ENCODE measurements around the gene AVP.
"Not testable (repeated sequence)": the region's sequence is repeated elsewhere in the genome, so short reads cannot be mapped to it uniquely, and the experiment has no call there.

AVP gene

DNA sequence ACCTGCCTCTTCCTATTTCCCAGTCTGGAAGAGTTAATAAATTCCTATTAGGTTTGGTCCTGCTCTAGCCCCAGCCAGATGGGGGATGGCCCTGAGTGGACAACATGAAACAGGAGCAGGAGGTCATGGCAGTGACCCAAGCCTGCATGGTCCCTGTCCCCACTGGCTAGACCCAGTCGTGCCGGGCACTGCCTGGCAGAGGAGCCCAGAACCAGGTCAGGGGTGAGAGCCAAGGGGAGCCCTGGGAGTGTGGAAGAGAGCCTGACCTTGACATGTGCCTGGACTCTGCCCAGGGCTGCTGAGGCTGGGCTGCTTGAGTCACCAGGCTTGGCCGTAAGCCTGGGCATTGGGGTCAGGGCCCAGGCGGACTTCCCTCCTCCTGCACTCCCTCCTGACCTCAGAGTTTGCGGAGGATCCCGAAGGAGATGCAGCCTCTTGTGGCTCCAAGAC is 3.6 kb downstream of the AVP start:
- H3K27ac ChIP-seq (ENCODE audit: low read depth, low read length, severe bottlenecking), result no peak overlapping the region
- H3K4me3 ChIP-seq (ENCODE audit: extremely low read depth, insufficient read depth, low read length, poor library complexity, severe bottlenecking), result no peak overlapping the region
- 87 to 96% methylated on average over 4 of the region's 6 CpGs for WGBS, 2 experiments (ENCODE audit: insufficient coverage in 2 of 2)
- no peaks in the 10 kb centered on the region for H3K36me3 ChIP-seq (ENCODE audit: control insufficient read depth, insufficient read depth, low read length)
- H3K4me1 ChIP-seq (ENCODE audit: control insufficient read depth, insufficient read depth, low read length, poor library complexity, severe bottlenecking), result peaks cover 7% of the 10 kb centered on the region
- no peaks in the 10 kb centered on the region for H3K9me3 ChIP-seq (ENCODE audit: control insufficient read depth, low read length)

DNA sequence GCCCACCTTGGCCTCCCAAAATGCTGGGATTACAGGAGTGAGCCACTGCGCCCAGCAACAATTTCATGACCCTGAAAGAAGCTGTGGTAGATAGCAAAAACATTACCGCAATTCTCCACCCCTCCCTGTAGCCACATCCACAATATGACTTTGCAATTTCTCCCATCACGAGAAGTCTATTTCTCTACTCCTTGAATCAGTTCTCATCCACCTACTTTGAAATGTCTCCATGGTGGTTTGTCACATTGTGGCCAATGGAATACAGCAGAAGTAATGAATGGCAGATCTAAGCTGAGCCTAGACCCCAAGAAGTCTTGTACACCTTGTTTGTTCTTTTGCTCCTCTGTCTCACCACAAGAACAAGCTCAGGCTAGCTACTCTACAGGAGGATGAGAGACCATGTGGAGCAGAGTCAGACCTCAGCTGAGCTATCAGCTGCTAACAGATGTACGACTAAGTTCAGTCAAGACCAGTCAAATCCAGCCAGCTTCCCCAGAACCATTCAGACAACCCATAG is 6.8 kb downstream of the AVP start:
- no peaks in the 10 kb centered on the region for H3K9me3 ChIP-seq (ENCODE audit: control insufficient read depth, low read length)
- 83 to 90% methylated on average over 2 to 3 of the region's 4 CpGs for whole genome bisulfite sequencing, 2 experiments (ENCODE audit: insufficient coverage in 2 of 2)
- no peak overlapping the region for H3K27ac ChIP-seq (ENCODE audit: low read depth, low read length, severe bottlenecking)

DNA sequence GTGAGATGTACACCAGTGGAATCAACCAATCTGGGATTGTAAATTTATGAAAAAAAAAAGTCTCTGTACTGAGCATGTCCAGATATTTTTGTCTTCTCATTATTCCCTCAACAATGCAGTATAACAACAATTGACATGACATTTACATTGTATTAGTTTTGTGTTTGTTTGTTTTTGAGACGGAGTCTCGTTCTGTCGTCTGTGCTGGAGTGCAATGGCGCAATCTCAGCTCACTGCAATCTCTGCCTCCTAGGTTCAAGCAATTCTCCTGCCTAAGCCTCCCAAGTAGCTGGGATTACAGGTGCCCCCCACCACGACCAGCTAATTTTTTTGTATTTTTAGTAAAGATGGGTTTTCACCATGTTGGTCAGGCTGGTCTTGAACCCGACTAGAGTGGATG is 9.2 kb downstream of the AVP start:
- 90 to 100% methylated on average over 1 to 5 of the region's 6 CpGs for WGBS, 2 experiments (ENCODE audit: insufficient coverage in 2 of 2)
- not testable (repeated sequence) for H3K9me3 ChIP-seq (ENCODE audit: control insufficient read depth, low read length); H3K36me3 ChIP-seq (ENCODE audit: control insufficient read depth, insufficient read depth, low read length); H3K4me1 ChIP-seq (ENCODE audit: control insufficient read depth, insufficient read depth, low read length, poor library complexity, severe bottlenecking); H3K27ac ChIP-seq (ENCODE audit: low read depth, low read length, severe bottlenecking); H3K4me3 ChIP-seq (ENCODE audit: extremely low read depth, insufficient read depth, low read length, poor library complexity, severe bottlenecking)

More for the DNA sequence above, 6.8 kb downstream of the AVP start:
- Histone ChIP-seq H3K4me3 (ENCODE audit: extremely low read depth, insufficient read depth, low read length, poor library complexity, severe bottlenecking) (no peak overlapping the region), H3K4me1 (ENCODE audit: control insufficient read depth, insufficient read depth, low read length, poor library complexity, severe bottlenecking) (no peaks in the 10 kb centered on the region), H3K36me3 (ENCODE audit: control insufficient read depth, insufficient read depth, low read length) (no peaks in the 10 kb centered on the region)

DNA sequence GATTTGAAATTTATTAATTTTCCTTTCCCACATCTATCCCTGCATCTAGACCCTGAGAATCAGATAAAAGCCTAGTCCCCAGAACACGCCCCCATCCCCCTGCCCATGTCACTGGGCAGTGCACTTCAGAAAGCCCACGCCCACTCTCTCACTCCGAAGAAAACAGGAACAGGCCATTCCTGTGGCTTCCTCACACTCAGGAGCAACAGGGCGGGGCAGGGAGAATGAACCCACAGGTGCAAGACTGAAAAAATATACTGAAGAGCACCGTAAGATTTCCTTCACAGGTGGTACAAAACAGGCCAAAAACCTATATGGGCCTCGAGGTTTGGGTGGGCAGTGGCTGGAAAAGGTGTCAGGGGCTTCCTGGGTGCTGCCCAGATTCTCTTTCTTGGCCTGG is 9.7 kb downstream of the AVP start:
- H3K36me3 ChIP-seq (ENCODE audit: control insufficient read depth, insufficient read depth, low read length), result no peaks in the 10 kb centered on the region
- no peaks in the 10 kb centered on the region for H3K9me3 ChIP-seq (ENCODE audit: control insufficient read depth, low read length)
- 80 to 85% methylated on average over 6 of the region's 6 CpGs for WGBS, 2 experiments (ENCODE audit: insufficient coverage in 2 of 2)
- H3K4me3 ChIP-seq (ENCODE audit: extremely low read depth, insufficient read depth, low read length, poor library complexity, severe bottlenecking), result no peak overlapping the region
- H3K4me1 ChIP-seq (ENCODE audit: control insufficient read depth, insufficient read depth, low read length, poor library complexity, severe bottlenecking), result no peaks in the 10 kb centered on the region
- H3K27ac ChIP-seq (ENCODE audit: low read depth, low read length, severe bottlenecking), result no peak overlapping the region

DNA sequence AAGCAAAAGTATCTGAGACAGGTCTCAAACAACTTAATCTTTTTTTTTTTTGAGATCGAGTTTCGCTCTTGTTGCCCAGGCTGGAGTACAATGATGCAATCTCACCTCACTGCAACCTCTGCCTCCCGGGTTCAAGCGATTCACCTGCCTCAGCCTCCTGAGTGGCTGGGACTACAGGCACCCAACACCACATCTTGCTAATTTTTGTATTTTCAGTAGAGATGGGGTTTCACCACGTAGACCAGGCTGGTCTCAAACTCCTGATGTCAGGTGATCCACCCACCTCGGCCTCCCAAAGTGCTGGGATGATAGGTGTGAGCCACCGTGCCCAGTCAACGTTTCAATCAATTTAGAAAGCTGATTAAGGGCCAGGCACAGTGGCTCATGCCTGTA is 11.3 kb downstream of the AVP start:
- 93 to 94% methylated on average over 4 to 7 of the region's 8 CpGs for WGBS, 2 experiments (ENCODE audit: insufficient coverage in 2 of 2)
- H3K36me3 ChIP-seq (ENCODE audit: control insufficient read depth, insufficient read depth, low read length); H3K4me1 ChIP-seq (ENCODE audit: control insufficient read depth, insufficient read depth, low read length, poor library complexity, severe bottlenecking); H3K4me3 ChIP-seq (ENCODE audit: extremely low read depth, insufficient read depth, low read length, poor library complexity, severe bottlenecking); H3K27ac ChIP-seq (ENCODE audit: low read depth, low read length, severe bottlenecking); H3K9me3 ChIP-seq (ENCODE audit: control insufficient read depth, low read length): not testable (repeated sequence)

DNA sequence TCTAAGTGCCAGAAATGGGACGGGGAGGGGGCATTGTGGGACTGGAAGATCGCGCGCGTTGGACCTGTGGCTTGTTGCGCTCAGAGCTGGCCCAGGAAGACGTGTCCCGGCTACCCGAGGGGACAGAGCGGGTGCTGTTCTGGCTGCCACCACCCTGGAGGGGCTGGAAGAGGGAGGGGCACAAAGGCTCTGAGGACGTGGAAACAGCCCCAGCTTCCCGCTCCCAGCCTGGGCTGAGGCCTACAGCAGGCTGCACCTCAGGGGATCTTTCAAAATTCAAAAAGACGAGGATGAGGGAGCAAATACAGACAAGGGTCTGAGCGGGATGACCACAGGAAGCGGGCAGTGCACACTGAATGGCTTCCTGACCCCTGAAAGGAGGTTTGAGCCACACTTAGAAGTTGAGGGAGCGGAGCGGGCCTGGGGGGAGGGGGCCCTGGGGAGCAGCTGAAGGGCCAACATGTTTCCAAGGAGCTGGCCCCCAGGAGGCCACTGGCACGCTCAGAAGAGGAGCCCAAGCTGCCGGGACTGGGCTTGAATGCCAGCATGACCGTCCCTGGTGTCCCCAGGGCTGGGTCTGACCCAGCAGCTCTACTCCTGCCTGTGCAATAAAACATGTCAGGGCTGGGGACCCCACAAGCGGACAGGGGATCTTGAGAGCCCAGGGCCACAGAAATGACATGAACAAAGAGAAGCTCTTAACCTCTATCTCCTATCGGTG is 11.8 kb downstream of the AVP start:
- Histone ChIP-seq H3K4me3 (ENCODE audit: extremely low read depth, insufficient read depth, low read length, poor library complexity, severe bottlenecking) (peak overlapping the region; percentile 20), H3K36me3 (ENCODE audit: control insufficient read depth, insufficient read depth, low read length) (no peaks in the 10 kb centered on the region), H3K4me1 (ENCODE audit: control insufficient read depth, insufficient read depth, low read length, poor library complexity, severe bottlenecking) (no peaks in the 10 kb centered on the region), H3K9me3 (ENCODE audit: control insufficient read depth, low read length) (no peaks in the 10 kb centered on the region), H3K27ac (ENCODE audit: low read depth, low read length, severe bottlenecking) (no peak overlapping the region)
- WGBS, 2 experiments (ENCODE audit: insufficient coverage in 2 of 2), result 89 to 91% methylated on average over 17 to 22 of the region's 22 CpGs

DNA sequence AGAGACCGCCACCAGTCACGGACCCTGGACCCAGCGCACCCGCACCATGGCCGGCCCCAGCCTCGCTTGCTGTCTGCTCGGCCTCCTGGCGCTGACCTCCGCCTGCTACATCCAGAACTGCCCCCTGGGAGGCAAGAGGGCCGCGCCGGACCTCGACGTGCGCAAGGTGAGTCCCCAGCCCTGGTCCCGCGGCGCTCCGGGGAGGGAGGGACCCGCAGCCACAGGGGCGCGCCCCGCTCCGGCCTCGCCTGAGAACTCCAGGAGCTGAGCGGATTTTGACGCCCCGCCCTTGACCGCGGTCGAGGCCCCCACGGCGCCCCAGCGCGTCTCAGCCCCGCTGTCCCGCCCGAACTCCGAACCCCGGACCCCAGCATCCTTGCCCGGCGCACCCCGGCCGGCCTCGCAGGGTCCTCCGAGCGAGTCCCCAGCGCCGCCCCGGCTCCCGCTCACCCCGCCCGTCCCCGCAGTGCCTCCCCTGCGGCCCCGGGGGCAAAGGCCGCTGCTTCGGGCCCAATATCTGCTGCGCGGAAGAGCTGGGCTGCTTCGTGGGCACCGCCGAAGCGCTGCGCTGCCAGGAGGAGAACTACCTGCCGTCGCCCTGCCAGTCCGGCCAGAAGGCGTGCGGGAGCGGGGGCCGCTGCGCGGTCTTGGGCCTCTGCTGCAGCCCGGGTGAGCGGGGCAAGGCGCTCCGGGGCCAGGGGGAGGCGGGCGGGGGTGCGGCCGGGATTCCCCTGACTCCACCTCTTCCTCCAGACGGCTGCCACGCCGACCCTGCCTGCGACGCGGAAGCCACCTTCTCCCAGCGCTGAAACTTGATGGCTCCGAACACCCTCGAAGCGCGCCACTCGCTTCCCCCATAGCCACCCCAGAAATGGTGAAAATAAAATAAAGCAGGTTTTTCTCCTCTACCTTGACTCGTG is 12.7 kb downstream of the AVP start, which contains the start of gene OXT:
Gene OXT (plus strand): TSS at position 11 of the 920 bp plus-strand sequence. CDS start 36 bp downstream, at position 47.
- Histone ChIP-seq H3K36me3 (ENCODE audit: control insufficient read depth, insufficient read depth, low read length) (no peaks in the 10 kb centered on the region), H3K9me3 (ENCODE audit: control insufficient read depth, low read length) (no peaks in the 10 kb centered on the region), H3K27ac (ENCODE audit: low read depth, low read length, severe bottlenecking) (no peak within 1 kb of the TSS), H3K4me3 (ENCODE audit: extremely low read depth, insufficient read depth, low read length, poor library complexity, severe bottlenecking) (peak within 1 kb of the TSS; percentile 20), H3K4me1 (ENCODE audit: control insufficient read depth, insufficient read depth, low read length, poor library complexity, severe bottlenecking) (peaks cover 3% of the 10 kb centered on the region)
- 26 to 30% methylated on average over 64 to 69 of the region's 95 CpGs for WGBS, 2 experiments (ENCODE audit: insufficient coverage in 2 of 2)

DNA sequence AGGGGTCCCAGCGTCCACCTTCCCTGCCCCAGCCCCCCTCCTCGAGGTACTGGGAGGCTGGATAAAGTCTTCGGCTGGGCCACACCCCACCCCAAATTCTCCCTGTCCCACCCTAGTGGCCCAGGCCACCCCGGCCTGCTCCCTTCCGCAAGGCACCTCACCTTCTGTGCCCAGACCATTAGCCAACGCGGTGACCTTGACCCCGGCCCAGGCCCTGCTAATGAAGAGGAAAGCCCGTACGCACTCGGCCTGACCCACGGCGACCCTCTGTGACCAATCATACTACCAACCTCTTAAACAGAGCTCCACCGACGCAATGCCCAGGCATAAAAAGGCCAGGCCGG is 13.3 kb downstream of the AVP start:
- no peaks in the 10 kb centered on the region for H3K9me3 ChIP-seq (ENCODE audit: control insufficient read depth, low read length)
- H3K36me3 ChIP-seq (ENCODE audit: control insufficient read depth, insufficient read depth, low read length), result no peaks in the 10 kb centered on the region
- peaks cover 5% of the 10 kb centered on the region for H3K4me1 ChIP-seq (ENCODE audit: control insufficient read depth, insufficient read depth, low read length, poor library complexity, severe bottlenecking)
- H3K27ac ChIP-seq (ENCODE audit: low read depth, low read length, severe bottlenecking), result no peak overlapping the region
- H3K4me3 ChIP-seq (ENCODE audit: extremely low read depth, insufficient read depth, low read length, poor library complexity, severe bottlenecking), result peak overlapping the region; percentile 20
- WGBS, 2 experiments (ENCODE audit: insufficient coverage in 2 of 2), result 92 to 95% methylated on average over 4 to 13 of the region's 16 CpGs

DNA sequence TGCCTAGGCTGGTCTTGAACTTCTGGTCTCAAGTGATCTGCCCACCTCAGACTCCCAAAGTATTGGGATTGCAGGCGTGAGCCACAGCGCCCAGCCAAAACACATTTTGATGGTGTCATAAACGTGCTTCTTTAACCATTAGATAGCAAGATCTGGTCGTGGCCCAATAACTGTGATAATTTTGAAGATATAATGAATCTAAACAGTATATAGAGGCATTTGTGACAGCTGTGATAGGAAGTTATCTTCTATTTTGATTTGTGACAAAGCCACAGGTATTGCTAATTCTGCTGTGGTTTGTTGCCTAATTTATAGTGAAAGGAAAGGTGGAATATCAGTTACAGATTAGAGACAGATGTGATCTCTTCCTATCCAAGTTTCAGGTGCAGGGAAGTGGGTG is 13.8 kb downstream of the AVP start:
- H3K4me3 ChIP-seq (ENCODE audit: extremely low read depth, insufficient read depth, low read length, poor library complexity, severe bottlenecking), result no peak overlapping the region
- 84 to 95% methylated on average over 4 of the region's 4 CpGs for WGBS, 2 experiments (ENCODE audit: insufficient coverage in 2 of 2)
- peaks cover 8% of the 10 kb centered on the region for H3K4me1 ChIP-seq (ENCODE audit: control insufficient read depth, insufficient read depth, low read length, poor library complexity, severe bottlenecking)
- no peak overlapping the region for H3K27ac ChIP-seq (ENCODE audit: low read depth, low read length, severe bottlenecking)
- no peaks in the 10 kb centered on the region for H3K9me3 ChIP-seq (ENCODE audit: control insufficient read depth, low read length)
- no peaks in the 10 kb centered on the region for H3K36me3 ChIP-seq (ENCODE audit: control insufficient read depth, insufficient read depth, low read length)

DNA sequence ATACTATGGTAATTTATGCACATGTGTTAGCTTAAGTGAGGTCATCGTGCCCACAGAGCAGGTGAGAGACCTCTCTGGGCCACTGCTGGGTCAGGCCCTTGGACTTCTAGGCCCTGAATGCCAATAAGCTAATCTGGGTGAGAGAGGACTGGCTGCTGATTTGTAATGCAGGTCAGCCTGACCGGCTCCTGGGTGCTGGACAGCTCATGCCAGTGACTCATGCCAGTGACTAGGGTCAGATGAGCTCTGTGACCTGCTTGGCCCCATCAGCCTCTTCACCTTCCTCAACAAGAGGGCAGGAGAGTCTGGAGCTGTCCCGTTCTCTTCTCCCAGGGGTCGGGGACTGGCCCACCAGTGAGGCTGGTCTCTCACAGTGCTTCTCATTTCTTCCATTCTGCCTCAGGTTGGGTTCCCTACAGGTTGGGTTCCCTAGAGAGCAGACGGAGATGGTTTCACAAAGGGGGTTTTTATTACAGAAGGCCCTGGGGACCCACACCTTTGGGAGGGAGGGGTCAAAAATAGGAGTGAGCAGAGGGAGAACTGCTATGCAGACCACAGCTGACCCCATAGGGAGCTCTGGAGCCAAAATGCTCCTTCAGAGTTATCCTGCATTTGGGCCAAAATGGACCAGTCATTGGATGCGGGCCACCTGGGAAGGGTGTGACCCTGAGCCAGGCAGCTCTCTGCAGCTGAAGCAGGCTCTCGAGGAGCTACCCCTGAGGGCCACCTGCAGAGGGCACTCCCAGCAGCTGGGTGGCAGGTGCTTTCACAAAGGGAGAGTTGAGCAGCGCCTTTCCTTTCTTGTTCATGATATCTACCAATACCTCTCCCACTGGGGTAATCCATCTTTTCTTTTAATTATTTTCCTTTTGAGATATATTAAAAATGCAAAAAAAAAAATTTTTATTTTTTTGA is 15.3 kb downstream of the AVP start:
- H3K27ac ChIP-seq (ENCODE audit: low read depth, low read length, severe bottlenecking), result no peak overlapping the region
- H3K4me3 ChIP-seq (ENCODE audit: extremely low read depth, insufficient read depth, low read length, poor library complexity, severe bottlenecking), result no peak overlapping the region
- peaks cover 8% of the 10 kb centered on the region for H3K4me1 ChIP-seq (ENCODE audit: control insufficient read depth, insufficient read depth, low read length, poor library complexity, severe bottlenecking)
- no peaks in the 10 kb centered on the region for H3K36me3 ChIP-seq (ENCODE audit: control insufficient read depth, insufficient read depth, low read length)
- WGBS, 2 experiments (ENCODE audit: insufficient coverage in 2 of 2), result 77 to 79% methylated on average over 4 to 5 of the region's 8 CpGs
- no peaks in the 10 kb centered on the region for H3K9me3 ChIP-seq (ENCODE audit: control insufficient read depth, low read length)
